ENCODE measurements around the gene ATRNL1.

ATRNL1 gene

GRCh38 chr10:115849197-115849596 lies 756.0 kb downstream of the ATRNL1 start:
- no peak for DNase-seq (ENCODE audit: low spot score)

GRCh38 chr10:115850666-115851065 lies 757.5 kb downstream of the ATRNL1 start:
- no peak for DNase-seq (ENCODE audit: low spot score)

GRCh38 chr10:115851695-115852094 lies 758.5 kb downstream of the ATRNL1 start:
- no peak for DNase-seq (ENCODE audit: low spot score)

GRCh38 chr10:115854740-115855435 lies 761.7 kb downstream of the ATRNL1 start:
- no peak for DNase-seq (ENCODE audit: low spot score)

- no peak for DNase-seq (ENCODE audit: low spot score)
Observed at GRCh38 chr10:115856580-115856979, 763.4 kb downstream of the ATRNL1 start.

- no peak for DNase-seq (ENCODE audit: low spot score)
Observed at GRCh38 chr10:115857856-115858255, 764.7 kb downstream of the ATRNL1 start.

- DNase-seq (ENCODE audit: low spot score) = no peak
Observed at GRCh38 chr10:115860182-115861107, 767.3 kb downstream of the ATRNL1 start.

- DNase-seq (ENCODE audit: low spot score) = no peak
Observed at GRCh38 chr10:115861455-115861854, 768.3 kb downstream of the ATRNL1 start.

GRCh38 chr10:115861864-115862263 lies 768.7 kb downstream of the ATRNL1 start:
- DNase-seq (ENCODE audit: low spot score) = no peak

GRCh38 chr10:115866174-115866573 lies 773.0 kb downstream of the ATRNL1 start:
- no peak for DNase-seq (ENCODE audit: low spot score)

- no peak for DNase-seq (ENCODE audit: low spot score)
Observed at GRCh38 chr10:115866691-115867090, 773.5 kb downstream of the ATRNL1 start.

- no peak for DNase-seq (ENCODE audit: low spot score)
Observed at GRCh38 chr10:115867305-115867704, 774.1 kb downstream of the ATRNL1 start.

GRCh38 chr10:115871855-115872254 lies 778.7 kb downstream of the ATRNL1 start:
- DNase-seq (ENCODE audit: low spot score) = no peak

GRCh38 chr10:115875172-115875571 lies 782.0 kb downstream of the ATRNL1 start:
- DNase-seq (ENCODE audit: low spot score) = no peak

- DNase-seq (ENCODE audit: low spot score) = no peak
Observed at GRCh38 chr10:115879372-115880089, 786.4 kb downstream of the ATRNL1 start.

- DNase-seq (ENCODE audit: low spot score) = no peak
Observed at GRCh38 chr10:115882021-115882420, 788.9 kb downstream of the ATRNL1 start.

GRCh38 chr10:115883372-115883771 lies 790.2 kb downstream of the ATRNL1 start:
- DNase-seq (ENCODE audit: low spot score) = no peak

GRCh38 chr10:115884331-115884730 lies 791.2 kb downstream of the ATRNL1 start:
- no peak for DNase-seq (ENCODE audit: low spot score)

- no peak for DNase-seq (ENCODE audit: low spot score)
Observed at GRCh38 chr10:115895166-115895565, 802.0 kb downstream of the ATRNL1 start.

- no peak for DNase-seq (ENCODE audit: low spot score)
Observed at GRCh38 chr10:115898242-115898641, 805.1 kb downstream of the ATRNL1 start.

- DNase-seq (ENCODE audit: low spot score) = no peak
Observed at GRCh38 chr10:115902596-115902995, 809.4 kb downstream of the ATRNL1 start.

- no peak for DNase-seq (ENCODE audit: low spot score)
Observed at GRCh38 chr10:115903207-115903606, 810.0 kb downstream of the ATRNL1 start.

- DNase-seq (ENCODE audit: low spot score) = no peak
Observed at GRCh38 chr10:115903845-115904244, 810.7 kb downstream of the ATRNL1 start.

Measured in germinal center (tissue), 1 donor.